BLaER1 (cell line): ENCODE data around the gene HOXD4.

Source experiments
- H3K27ac ChIP-seq: shearing (Covaris generic); formaldehyde crosslinking; 2 replicates; pipeline ENCODE4 v1.8.1; 2022
- H3K27me3 ChIP-seq: shearing (Covaris generic); formaldehyde crosslinking; 2 replicates; pipeline ENCODE4 v1.8.1; 2022
- H3K36me3 ChIP-seq: shearing (Covaris generic); formaldehyde crosslinking; 2 replicates; pipeline ENCODE4 v1.8.1; 2022
- H3K4me1 ChIP-seq: shearing (Covaris generic); formaldehyde crosslinking; 2 replicates; pipeline ENCODE4 v1.8.1; 2022
- H3K4me2 ChIP-seq: shearing (Covaris generic); formaldehyde crosslinking; 2 replicates; pipeline ENCODE4 v1.8.1; 2022
- H3K4me3 ChIP-seq: shearing (Covaris generic); formaldehyde crosslinking; 2 replicates; pipeline ENCODE4 v1.8.1; 2022
- H3K9ac ChIP-seq: shearing (Covaris generic); formaldehyde crosslinking; 2 replicates; pipeline ENCODE4 v1.8.1; 2022
- H3K9me3 ChIP-seq: shearing (Covaris generic); formaldehyde crosslinking; 2 replicates; pipeline ENCODE4 v1.8.1; 2022
- H4K20me1 ChIP-seq: shearing (Covaris generic); formaldehyde crosslinking; 2 replicates; pipeline ENCODE4 v1.8.1; 2022
- Cebpa-rat ChIP-seq: shearing (Covaris generic); IDR thresholded peaks from 2 replicates; pipeline ENCODE4 v1.8.1; 2022

HOXD4 gene

GRCh38 chr2:176151442-176152287 lies at the start of gene HOXD4:
Gene HOXD4, plus strand, starts transcription at chr2:176151550. Its CDS starts 84 bp downstream, at chr2:176151634.
- no peak within 1 kb of the TSS for H3K4me2 ChIP-seq
- no peaks in the 10 kb centered on the region for H3K4me1 ChIP-seq
- H3K9me3 ChIP-seq = peaks cover 68% of the 10 kb centered on the region
- H3K4me3 ChIP-seq = peak within 1 kb of the TSS; percentile 22; the same call in 1 of the 2 replicates
- H3K27ac ChIP-seq = no peak within 1 kb of the TSS
- no peak for TF ChIP-seq Cebpa-rat
- no peaks in the 10 kb centered on the region for H3K36me3 ChIP-seq
- no peak within 1 kb of the TSS for H3K9ac ChIP-seq
- no peaks in the 10 kb centered on the region; the same call in 1 of the 2 replicates for H4K20me1 ChIP-seq
- H3K27me3 ChIP-seq = peaks cover 99% of the 10 kb centered on the region

GRCh38 chr2:176101842-176102241 lies 49.5 kb upstream of the HOXD4 start:
- Histone ChIP-seq H3K27me3 (peaks cover 100% of the 10 kb centered on the region), H3K9me3 (peaks cover 77% of the 10 kb centered on the region), H3K9ac (no peak overlapping the region), H3K4me2 (no peak overlapping the region), H3K36me3 (no peaks in the 10 kb centered on the region), H3K4me3 (no peak overlapping the region), H4K20me1 (peaks cover 64% of the 10 kb centered on the region), H3K27ac (no peak overlapping the region), H3K4me1 (peaks cover 6% of the 10 kb centered on the region)
- TF ChIP-seq Cebpa-rat = no peak

GRCh38 chr2:176102309-176102866 lies 49.0 kb upstream of the HOXD4 start:
- no peak for TF ChIP-seq Cebpa-rat
- no peak overlapping the region for H3K9ac ChIP-seq
- H3K27ac ChIP-seq = no peak overlapping the region
- no peak overlapping the region for H3K4me3 ChIP-seq
- peaks cover 58% of the 10 kb centered on the region; the same call in 1 of the 2 replicates for H4K20me1 ChIP-seq
- no peak overlapping the region for H3K4me2 ChIP-seq
- H3K27me3 ChIP-seq = peaks cover 99% of the 10 kb centered on the region
- H3K4me1 ChIP-seq = peaks cover under 1% of the 10 kb centered on the region
- no peaks in the 10 kb centered on the region for H3K36me3 ChIP-seq
- H3K9me3 ChIP-seq = peaks cover 82% of the 10 kb centered on the region

- Histone ChIP-seq H3K4me1 (no peaks in the 10 kb centered on the region), H3K9ac (no peak overlapping the region), H3K27ac (no peak overlapping the region), H3K36me3 (no peaks in the 10 kb centered on the region), H4K20me1 (peaks cover 52% of the 10 kb centered on the region; the same call in 1 of the 2 replicates), H3K4me2 (no peak overlapping the region), H3K9me3 (peaks cover 88% of the 10 kb centered on the region), H3K4me3 (no peak overlapping the region), H3K27me3 (peaks cover 95% of the 10 kb centered on the region)
- no peak for TF ChIP-seq Cebpa-rat
Measured at GRCh38 chr2:176103194-176103593, 48.2 kb upstream of the HOXD4 start.

- Histone ChIP-seq H3K4me3 (no peak overlapping the region), H3K9me3 (peaks cover 93% of the 10 kb centered on the region), H3K27me3 (peaks cover 95% of the 10 kb centered on the region), H4K20me1 (peaks cover 45% of the 10 kb centered on the region; the same call in 1 of the 2 replicates), H3K27ac (no peak overlapping the region), H3K36me3 (no peaks in the 10 kb centered on the region), H3K4me1 (no peaks in the 10 kb centered on the region), H3K9ac (no peak overlapping the region), H3K4me2 (no peak overlapping the region)
- no peak for TF ChIP-seq Cebpa-rat
Measured at GRCh38 chr2:176103742-176104315, 47.5 kb upstream of the HOXD4 start.

- no peak for TF ChIP-seq Cebpa-rat
- Histone ChIP-seq H3K27me3 (peaks cover 95% of the 10 kb centered on the region), H3K27ac (no peak overlapping the region), H3K4me1 (no peaks in the 10 kb centered on the region), H3K36me3 (no peaks in the 10 kb centered on the region), H3K9me3 (peaks cover 92% of the 10 kb centered on the region), H3K4me2 (no peak overlapping the region), H3K9ac (no peak overlapping the region), H4K20me1 (peaks cover 42% of the 10 kb centered on the region; the same call in 1 of the 2 replicates), H3K4me3 (no peak overlapping the region)
Measured at GRCh38 chr2:176104316-176105077, 46.9 kb upstream of the HOXD4 start.

GRCh38 chr2:176105078-176105729 lies 46.1 kb upstream of the HOXD4 start:
- H3K36me3 ChIP-seq = no peaks in the 10 kb centered on the region
- H3K9ac ChIP-seq = no peak overlapping the region
- H3K9me3 ChIP-seq = peaks cover 85% of the 10 kb centered on the region
- no peak overlapping the region for H3K27ac ChIP-seq
- H3K4me2 ChIP-seq = no peak overlapping the region
- no peak for TF ChIP-seq Cebpa-rat
- peaks cover 95% of the 10 kb centered on the region for H3K27me3 ChIP-seq
- H4K20me1 ChIP-seq = peaks cover 42% of the 10 kb centered on the region; the same call in 1 of the 2 replicates
- no peaks in the 10 kb centered on the region for H3K4me1 ChIP-seq
- no peak overlapping the region for H3K4me3 ChIP-seq

- H3K4me1 ChIP-seq = no peaks in the 10 kb centered on the region
- H3K9me3 ChIP-seq = peaks cover 77% of the 10 kb centered on the region
- H4K20me1 ChIP-seq = peaks cover 42% of the 10 kb centered on the region; the same call in 1 of the 2 replicates
- peaks cover 95% of the 10 kb centered on the region for H3K27me3 ChIP-seq
- no peak overlapping the region for H3K4me2 ChIP-seq
- H3K27ac ChIP-seq = no peak overlapping the region
- H3K9ac ChIP-seq = no peak overlapping the region
- no peak overlapping the region for H3K4me3 ChIP-seq
- no peaks in the 10 kb centered on the region for H3K36me3 ChIP-seq
- no peak for TF ChIP-seq Cebpa-rat
Measured at GRCh38 chr2:176105730-176106580, 45.4 kb upstream of the HOXD4 start.
